K562 (cell line): ENCODE results near the gene PHTF1. TPM values are rescaled to one million over a fixed set of nuclear protein-coding genes. Genes with fewer than 3 reads are reported as not detected.

Experiments used
- CBFA2T2 ChIP-seq: fragments of 450-650 bp; conservative IDR thresholded peaks from 2 replicates; pipeline ENCODE4 v1.6.1; 2017; ENCODE audit warnings: mild to moderate bottlenecking
- CBFA2T3 ChIP-seq: fragments of 450-650 bp; IDR thresholded peaks from 2 replicates; pipeline ENCODE4 v1.6.1; 2017
- ESRRA ChIP-seq: fragments of 450-650 bp; IDR thresholded peaks from 2 replicates; pipeline ENCODE4 v1.6.1; 2014; ENCODE audit warnings: low read depth, mild to moderate bottlenecking, moderate library complexity, borderline replicate concordance
- FOXP4 ChIP-seq: sonication (generic); formaldehyde crosslinking; IDR thresholded peaks from 2 replicates; pipeline ENCODE4 v1.8.0; 2022; ENCODE audit warnings: mild to moderate bottlenecking, missing genetic modification reagents, borderline replicate concordance
- HNRNPK ChIP-seq: fragments of 200-400 bp; formaldehyde crosslinking; IDR thresholded peaks from one replicate; pipeline ENCODE4 v1.6.1; 2018; ENCODE audit warnings: mild to moderate bottlenecking, low read depth, low read length; ENCODE audit not compliant: poor library complexity, severe bottlenecking
- POLR3A ChIP-seq: IDR thresholded peaks from 2 replicates; pipeline ENCODE4 v1.6.1; 2011; ENCODE audit warnings: borderline replicate concordance, mild to moderate bottlenecking, moderate library complexity; ENCODE audit not compliant: insufficient read length, insufficient read depth; ENCODE audit errors: extremely low read depth
- RERE ChIP-seq: sonication (generic); formaldehyde crosslinking; IDR thresholded peaks from 2 replicates; pipeline ENCODE4 v1.8.0; 2023; ENCODE audit warnings: missing genetic modification reagents, mild to moderate bottlenecking, borderline replicate concordance
- RHOXF2B ChIP-seq: fragments of 250-450 bp; sonication (Bioruptor Pico); conservative IDR thresholded peaks from 2 replicates; pipeline ENCODE4 v1.5.1; 2021
- SFPQ ChIP-seq: fragments of 200-400 bp; formaldehyde crosslinking; IDR thresholded peaks from 2 replicates; pipeline ENCODE4 v1.6.1; 2017; ENCODE audit warnings: mild to moderate bottlenecking, low read depth, low read length, moderate library complexity
- SNAPC5 ChIP-seq: fragments of 250-450 bp; sonication (Bioruptor Pico); IDR thresholded peaks from 2 replicates; pipeline ENCODE4 v1.8.0; 2021; ENCODE audit warnings: moderate library complexity, mild to moderate bottlenecking, inconsistent platforms
- ZNF134 ChIP-seq: fragments of 250-450 bp; sonication (Bioruptor Pico); conservative IDR thresholded peaks from 2 replicates; pipeline ENCODE4 v1.4.0; 2020
- ZNF146 ChIP-seq: IDR thresholded peaks from one replicate; pipeline ENCODE4 v1.6.1; 2018; ENCODE audit warnings: missing compliant biosample characterization; ENCODE audit not compliant: unreplicated experiment
- ZNF75A ChIP-seq: fragments of 450-650 bp; formaldehyde crosslinking; IDR thresholded peaks from 2 replicates; pipeline ENCODE4 v1.4.0; 2020; ENCODE audit warnings: mild to moderate bottlenecking
- polyA plus RNA-seq, 8 experiments: library from polyadenylated mRNA; depleted of rRNA in 4 of 8; stranded (reverse) in 5 of 8; unstranded in 3 of 8; fragments of >200 nt; fragmentation: Nextera tagmentation in 2 of 8; fragmentation: Illumina TruSeq in 1 of 8; extraction: Ambion mirVana in 2 of 8; extraction: Trizol in 1 of 8; gene quantifications; 2 replicates each; pipeline versions ENCODE4 v1.2.1 to v1.2.3, GENCODE V29; 2011 to 2014; ENCODE audit warnings: inconsistent platforms in 1 of 8, missing spikeins in 1 of 8
- total RNA-seq, 7 experiments: library from RNA; depleted of rRNA in 6 of 7; stranded (reverse); fragments of >200 nt in 6 of 7; fragmentation: Illumina TruSeq in 2 of 7; extraction: Trizol in 2 of 7; gene quantifications; 2 replicates each; pipeline versions ENCODE4 v1.2.1 to v1.2.3, GENCODE V29; 2011 to 2021; ENCODE audit warnings: low replicate concordance in 1 of 7

The PHTF1 gene
- total and polyA plus RNA-seq, 9 of the 15 experiments (the other 6 are each of a cell fraction or from before 2014, with no cell fraction given), result 8.4 to 36.2 (median 23.0) TPM

- peak; percentile 81 for TF ChIP-seq CBFA2T3
- peak; percentile 65 for TF ChIP-seq CBFA2T2
- no peak for TF ChIP-seq RERE (CRISPR knock-in tag)
- no peak for TF ChIP-seq SNAPC5 (CRISPR knock-in tag)
- peak; percentile 99 for TF ChIP-seq ESRRA
- TF ChIP-seq SFPQ, result no peak
- TF ChIP-seq ZNF146, result no peak
- TF ChIP-seq HNRNPK, result no peak
- TF ChIP-seq ZNF75A (CRISPR knock-in tag), result 0 out of 2 replicates have a peak, but pooled peaks have one; percentile 51
- TF ChIP-seq RHOXF2B (CRISPR knock-in tag), result no peak
- no peak for TF ChIP-seq POLR3A
- TF ChIP-seq ZNF134 (CRISPR knock-in tag), result no peak
- no peak for TF ChIP-seq FOXP4 (CRISPR knock-in tag)
These were observed 81.8 kb downstream of the PHTF1 start (continued) for GRCh38 chr1:113677250-113678158.
